A549 (cell line): Measurements from ENCODE around the gene FBXL7. TPM values are rescaled to one million over a fixed set of nuclear protein-coding genes. Genes with fewer than 3 reads are reported as not detected.

ENCODE experiments used
- ATAC-seq, 2 experiments: fragments of 200-7000 bp in 1 of 2; fragments of >200 bp in 1 of 2; cut with Nextera tagmentation in 1 of 2; cut with Tn5 transposase in 1 of 2; 3 replicates each; pipeline versions ENCODE4 v1.8.0 to v1.9.1; 2018 to 2020; ENCODE audit warnings: mild to moderate bottlenecking in 1 of 2, moderate library complexity in 1 of 2
- CTCF ChIA-PET: fragments of 300-600 bp; sonication (Branson Sonifier 250); formaldehyde crosslinking; extraction: SDS; loops from one replicate; lab custom pipeline; 2021; ENCODE audit warnings: antibody characterized with exemption, inconsistent platforms; lab: Yijun Ruan, JAX
- POLR2A ChIA-PET: fragments of 350-600 bp; formaldehyde crosslinking; extraction: SDS; loops from one replicate; lab custom pipeline; 2021; ENCODE audit warnings: antibody characterized with exemption, inconsistent platforms; lab: Yijun Ruan, JAX
- DNase-seq, 2 experiments: peaks; one replicate each; pipeline versions ENCODE4 v3.0.0 to v3.0.0-alpha.2; 2011 to 2016; ENCODE audit warnings: low read depth in 1 of 2, low spot score in 1 of 2
- FAIRE-seq: peaks from 2 replicates; lab custom pipeline; 2011; peaks lifted over from hg19 to GRCh38; lab: Jason Lieb, UNC
- H3K27ac ChIP-seq, 2 experiments: fragments of >200 bp; sonication (Bioruptor Twin); formaldehyde crosslinking; 3 replicates each; pipeline ENCODE4 v1.5.1; 2016 to 2017
- H3K4me1 ChIP-seq: fragments of >200 bp; sonication (Bioruptor Twin); formaldehyde crosslinking; 3 replicates; pipeline ENCODE4 v1.6.1; 2016
- H3K4me2 ChIP-seq: fragments of >200 bp; sonication (Bioruptor Twin); formaldehyde crosslinking; 3 replicates; pipeline ENCODE4 v1.6.1; 2016
- H3K4me3 ChIP-seq: fragments of >200 bp; sonication (Bioruptor Twin); formaldehyde crosslinking; 3 replicates; pipeline ENCODE4 v1.5.1; 2016
- H3K9me3 ChIP-seq: fragments of >200 bp; sonication (Bioruptor Twin); formaldehyde crosslinking; 3 replicates; pipeline ENCODE4 v1.6.1; 2016
- EHF ChIP-seq: fragments of 250-450 bp; sonication (Bioruptor Pico); IDR thresholded peaks from 2 replicates; pipeline ENCODE4 v1.5.0; 2020; ENCODE audit warnings: mild to moderate bottlenecking
- EHMT2 ChIP-seq: fragments of 200-600 bp; sonication (generic); IDR thresholded peaks from 2 replicates; pipeline ENCODE4 v1.6.1; 2016; ENCODE audit warnings: antibody characterized with exemption, low read depth, mild to moderate bottlenecking, moderate library complexity
- EP300 ChIP-seq, 2 experiments: fragments of >200 bp; sonication (Bioruptor Twin); formaldehyde crosslinking; IDR thresholded peaks; 2 replicates in 1 of 2; 3 replicates in 1 of 2; pipeline ENCODE4 v1.6.1; 2016 to 2017
- FOSL2 ChIP-seq, 2 experiments: fragments of 450-650 bp in 1 of 2; fragments of >200 bp in 1 of 2; sonication (Bioruptor Twin) in 1 of 2; formaldehyde crosslinking; IDR thresholded peaks; 2 replicates each; pipeline versions ENCODE4 v1.5.0 to v1.6.1; 2016 to 2020; ENCODE audit warnings: mild to moderate bottlenecking in 1 of 2, moderate library complexity in 1 of 2
- FOXS1 ChIP-seq: fragments of 250-450 bp; sonication (Bioruptor Pico); IDR thresholded peaks from 2 replicates; pipeline ENCODE4 v1.5.0; 2020; ENCODE audit warnings: mild to moderate bottlenecking, moderate library complexity
- GATA3 ChIP-seq: IDR thresholded peaks from 2 replicates; pipeline ENCODE4 v1.6.1; 2012; ENCODE audit warnings: borderline replicate concordance
- KDM1A ChIP-seq: fragments of 200-600 bp; sonication (generic); IDR thresholded peaks from 2 replicates; pipeline ENCODE4 v1.6.1; 2016; ENCODE audit warnings: low read depth, mild to moderate bottlenecking
- POLR2A ChIP-seq: IDR thresholded peaks from 2 replicates; pipeline ENCODE4 v1.6.1; 2012; ENCODE audit warnings: mild to moderate bottlenecking, low read length
- POLR2AphosphoS2 ChIP-seq: conservative IDR thresholded peaks from 2 replicates; pipeline ENCODE4 v1.6.1; 2012; ENCODE audit warnings: low read length, improper control_type of control experiment, inconsistent platforms
- RAD21 ChIP-seq, 2 experiments: fragments of >200 bp in 1 of 2; sonication (Bioruptor Twin) in 1 of 2; formaldehyde crosslinking in 1 of 2; IDR thresholded peaks in 1 of 2; conservative IDR thresholded peaks in 1 of 2; 2 replicates in 1 of 2; 3 replicates in 1 of 2; pipeline ENCODE4 v1.6.1; 2012 to 2018; ENCODE audit warnings: inconsistent platforms in 1 of 2
- RFX5 ChIP-seq: fragments of 450-650 bp; IDR thresholded peaks from 2 replicates; pipeline ENCODE4 v1.7.1; 2014; ENCODE audit warnings: antibody characterized with exemption, mild to moderate bottlenecking, moderate library complexity
- ZSCAN20 ChIP-seq: fragments of 250-450 bp; sonication (Bioruptor Pico); IDR thresholded peaks from 2 replicates; pipeline ENCODE4 v1.8.0; 2022; ENCODE audit warnings: mild to moderate bottlenecking, moderate library complexity
- WGBS: methylation state at CpG from one replicate; pipeline ENCODE4 v1.1.6; 2017; ENCODE audit errors: missing lambda C conversion rate; 5-methylcytosine and 5-hydroxymethylcytosine counted together
- polyA plus RNA-seq, 4 experiments: library from polyadenylated mRNA; depleted of rRNA in 3 of 4; stranded (reverse); fragments of >200 nt; fragmentation: RNase III in 1 of 4; extraction: RNeasy Plus Mini Kit Qiagen cat#74134 plus additional on column Dnase treatment in 1 of 4; gene quantifications; 2 replicates in 3 of 4; 3 replicates in 1 of 4; pipeline ENCODE4 v1.2.3, GENCODE V29; 2011 to 2017
- TF ChIP-seq, protein P1 (sequence below): fragments of 450-650 bp; IDR thresholded peaks from 2 replicates; pipeline ENCODE4 v1.6.1; 2014; ENCODE audit warnings: antibody characterized with exemption
- TF ChIP-seq, protein P2 (sequence below): fragments of 150-350 bp; IDR thresholded peaks from 2 replicates; pipeline ENCODE4 v1.6.1; 2014; ENCODE audit warnings: low read depth, mild to moderate bottlenecking, low read length
- TF ChIP-seq, protein P3 (sequence below): fragments of >200 bp; sonication (Bioruptor Twin); formaldehyde crosslinking; IDR thresholded peaks from 3 replicates; pipeline ENCODE4 v1.5.1; 2016
- TF ChIP-seq, protein P4 (sequence below): fragments of >200 bp; sonication (Bioruptor Twin); formaldehyde crosslinking; IDR thresholded peaks from 3 replicates; pipeline ENCODE4 v1.6.1; 2016
- TF ChIP-seq, protein P5 (sequence below): fragments of 200-600 bp; sonication (generic); IDR thresholded peaks from 2 replicates; pipeline ENCODE4 v1.6.1; 2016; ENCODE audit warnings: antibody characterized with exemption, mild to moderate bottlenecking, moderate library complexity
- TF ChIP-seq, protein P6 (sequence below): IDR thresholded peaks from 2 replicates; pipeline ENCODE4 v1.6.1; 2012
- TF ChIP-seq, protein P7 (sequence below): IDR thresholded peaks from 2 replicates; pipeline ENCODE4 v1.6.1; 2012

The FBXL7 gene
- polyA plus RNA-seq, 2 of the 4 experiments (the other 2 are of a cell fraction) = 0.90 to 1.7 TPM

DNA sequence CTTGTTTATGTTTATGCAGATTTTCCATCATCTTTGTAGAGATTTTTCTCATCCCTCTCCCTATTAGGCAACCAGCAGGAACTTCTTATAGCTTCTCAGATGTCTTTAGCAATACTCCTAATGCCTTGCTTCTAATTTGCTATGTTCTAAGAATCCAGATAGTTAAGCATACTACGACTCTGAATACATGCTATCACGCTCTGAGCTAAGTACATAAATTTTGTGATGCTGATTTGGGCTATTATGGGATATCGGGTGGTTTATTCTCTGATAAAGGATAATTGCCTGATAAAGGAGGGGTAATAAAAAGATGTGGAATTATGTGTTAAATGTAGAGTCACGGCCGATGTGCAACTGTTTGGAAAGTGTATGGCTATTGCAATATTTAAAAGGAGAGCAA, 6.5 kb upstream of the FBXL7 start:
- Histone ChIP-seq H3K4me2 (no peak overlapping the region), H3K27ac (no peak overlapping the region), H3K4me3 (no peak overlapping the region), H3K9me3 (no peaks in the 10 kb centered on the region), H3K4me1 (no peaks in the 10 kb centered on the region)
- 38% methylated on average over 5 of the region's 5 CpGs for WGBS
- ATAC-seq = no peak
- ChIA-PET POLR2A (no interaction called here), CTCF (interaction anchor here (0.6 kb wide), 1 partner anchor 424 kb away, joined by 3 read pairs; no protein-coding TSS in a partner anchor)
- no peak for DNase-seq
- TF ChIP-seq POLR2AphosphoS2 = no peak
- TF ChIP-seq FOSL2 (IDR thresholded peaks at IDR 0.05) = no peak
- TF ChIP-seq FOSL2 (CRISPR knock-in tag; IDR thresholded peaks at IDR 0.05) = no peak
- no peak for TF ChIP-seq EP300 (IDR thresholded peaks at IDR 0.05)
- no peak for TF ChIP-seq EHMT2
- no peak for TF ChIP-seq RFX5
- TF ChIP-seq, protein P1, sequence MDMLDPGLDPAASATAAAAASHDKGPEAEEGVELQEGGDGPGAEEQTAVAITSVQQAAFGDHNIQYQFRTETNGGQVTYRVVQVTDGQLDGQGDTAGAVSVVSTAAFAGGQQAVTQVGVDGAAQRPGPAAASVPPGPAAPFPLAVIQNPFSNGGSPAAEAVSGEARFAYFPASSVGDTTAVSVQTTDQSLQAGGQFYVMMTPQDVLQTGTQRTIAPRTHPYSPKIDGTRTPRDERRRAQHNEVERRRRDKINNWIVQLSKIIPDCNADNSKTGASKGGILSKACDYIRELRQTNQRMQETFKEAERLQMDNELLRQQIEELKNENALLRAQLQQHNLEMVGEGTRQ = no peak
- no peak for TF ChIP-seq POLR2A
- TF ChIP-seq, protein P2, sequence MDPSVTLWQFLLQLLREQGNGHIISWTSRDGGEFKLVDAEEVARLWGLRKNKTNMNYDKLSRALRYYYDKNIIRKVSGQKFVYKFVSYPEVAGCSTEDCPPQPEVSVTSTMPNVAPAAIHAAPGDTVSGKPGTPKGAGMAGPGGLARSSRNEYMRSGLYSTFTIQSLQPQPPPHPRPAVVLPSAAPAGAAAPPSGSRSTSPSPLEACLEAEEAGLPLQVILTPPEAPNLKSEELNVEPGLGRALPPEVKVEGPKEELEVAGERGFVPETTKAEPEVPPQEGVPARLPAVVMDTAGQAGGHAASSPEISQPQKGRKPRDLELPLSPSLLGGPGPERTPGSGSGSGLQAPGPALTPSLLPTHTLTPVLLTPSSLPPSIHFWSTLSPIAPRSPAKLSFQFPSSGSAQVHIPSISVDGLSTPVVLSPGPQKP = no peak
- no peak for TF ChIP-seq KDM1A
- TF ChIP-seq RAD21 (conservative IDR thresholded peaks at IDR 0.05 in 1 of 2, IDR thresholded peaks at IDR 0.05 in 1 of 2) = no peak
- no peak for TF ChIP-seq ZSCAN20 (CRISPR knock-in tag)
- TF ChIP-seq GATA3 = no peak
- no peak for TF ChIP-seq EHF
- TF ChIP-seq FOXS1 (CRISPR knock-in tag) = no peak
- TF ChIP-seq, protein P3, sequence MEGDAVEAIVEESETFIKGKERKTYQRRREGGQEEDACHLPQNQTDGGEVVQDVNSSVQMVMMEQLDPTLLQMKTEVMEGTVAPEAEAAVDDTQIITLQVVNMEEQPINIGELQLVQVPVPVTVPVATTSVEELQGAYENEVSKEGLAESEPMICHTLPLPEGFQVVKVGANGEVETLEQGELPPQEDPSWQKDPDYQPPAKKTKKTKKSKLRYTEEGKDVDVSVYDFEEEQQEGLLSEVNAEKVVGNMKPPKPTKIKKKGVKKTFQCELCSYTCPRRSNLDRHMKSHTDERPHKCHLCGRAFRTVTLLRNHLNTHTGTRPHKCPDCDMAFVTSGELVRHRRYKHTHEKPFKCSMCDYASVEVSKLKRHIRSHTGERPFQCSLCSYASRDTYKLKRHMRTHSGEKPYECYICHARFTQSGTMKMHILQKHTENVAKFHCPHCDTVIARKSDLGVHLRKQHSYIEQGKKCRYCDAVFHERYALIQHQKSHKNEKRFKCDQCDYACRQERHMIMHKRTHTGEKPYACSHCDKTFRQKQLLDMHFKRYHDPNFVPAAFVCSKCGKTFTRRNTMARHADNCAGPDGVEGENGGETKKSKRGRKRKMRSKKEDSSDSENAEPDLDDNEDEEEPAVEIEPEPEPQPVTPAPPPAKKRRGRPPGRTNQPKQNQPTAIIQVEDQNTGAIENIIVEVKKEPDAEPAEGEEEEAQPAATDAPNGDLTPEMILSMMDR = no peak
- TF ChIP-seq, protein P4, sequence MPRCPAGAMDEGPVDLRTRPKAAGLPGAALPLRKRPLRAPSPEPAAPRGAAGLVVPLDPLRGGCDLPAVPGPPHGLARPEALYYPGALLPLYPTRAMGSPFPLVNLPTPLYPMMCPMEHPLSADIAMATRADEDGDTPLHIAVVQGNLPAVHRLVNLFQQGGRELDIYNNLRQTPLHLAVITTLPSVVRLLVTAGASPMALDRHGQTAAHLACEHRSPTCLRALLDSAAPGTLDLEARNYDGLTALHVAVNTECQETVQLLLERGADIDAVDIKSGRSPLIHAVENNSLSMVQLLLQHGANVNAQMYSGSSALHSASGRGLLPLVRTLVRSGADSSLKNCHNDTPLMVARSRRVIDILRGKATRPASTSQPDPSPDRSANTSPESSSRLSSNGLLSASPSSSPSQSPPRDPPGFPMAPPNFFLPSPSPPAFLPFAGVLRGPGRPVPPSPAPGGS = no peak
- TF ChIP-seq, protein P5, sequence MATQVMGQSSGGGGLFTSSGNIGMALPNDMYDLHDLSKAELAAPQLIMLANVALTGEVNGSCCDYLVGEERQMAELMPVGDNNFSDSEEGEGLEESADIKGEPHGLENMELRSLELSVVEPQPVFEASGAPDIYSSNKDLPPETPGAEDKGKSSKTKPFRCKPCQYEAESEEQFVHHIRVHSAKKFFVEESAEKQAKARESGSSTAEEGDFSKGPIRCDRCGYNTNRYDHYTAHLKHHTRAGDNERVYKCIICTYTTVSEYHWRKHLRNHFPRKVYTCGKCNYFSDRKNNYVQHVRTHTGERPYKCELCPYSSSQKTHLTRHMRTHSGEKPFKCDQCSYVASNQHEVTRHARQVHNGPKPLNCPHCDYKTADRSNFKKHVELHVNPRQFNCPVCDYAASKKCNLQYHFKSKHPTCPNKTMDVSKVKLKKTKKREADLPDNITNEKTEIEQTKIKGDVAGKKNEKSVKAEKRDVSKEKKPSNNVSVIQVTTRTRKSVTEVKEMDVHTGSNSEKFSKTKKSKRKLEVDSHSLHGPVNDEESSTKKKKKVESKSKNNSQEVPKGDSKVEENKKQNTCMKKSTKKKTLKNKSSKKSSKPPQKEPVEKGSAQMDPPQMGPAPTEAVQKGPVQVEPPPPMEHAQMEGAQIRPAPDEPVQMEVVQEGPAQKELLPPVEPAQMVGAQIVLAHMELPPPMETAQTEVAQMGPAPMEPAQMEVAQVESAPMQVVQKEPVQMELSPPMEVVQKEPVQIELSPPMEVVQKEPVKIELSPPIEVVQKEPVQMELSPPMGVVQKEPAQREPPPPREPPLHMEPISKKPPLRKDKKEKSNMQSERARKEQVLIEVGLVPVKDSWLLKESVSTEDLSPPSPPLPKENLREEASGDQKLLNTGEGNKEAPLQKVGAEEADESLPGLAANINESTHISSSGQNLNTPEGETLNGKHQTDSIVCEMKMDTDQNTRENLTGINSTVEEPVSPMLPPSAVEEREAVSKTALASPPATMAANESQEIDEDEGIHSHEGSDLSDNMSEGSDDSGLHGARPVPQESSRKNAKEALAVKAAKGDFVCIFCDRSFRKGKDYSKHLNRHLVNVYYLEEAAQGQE = no peak
- TF ChIP-seq, protein P6, sequence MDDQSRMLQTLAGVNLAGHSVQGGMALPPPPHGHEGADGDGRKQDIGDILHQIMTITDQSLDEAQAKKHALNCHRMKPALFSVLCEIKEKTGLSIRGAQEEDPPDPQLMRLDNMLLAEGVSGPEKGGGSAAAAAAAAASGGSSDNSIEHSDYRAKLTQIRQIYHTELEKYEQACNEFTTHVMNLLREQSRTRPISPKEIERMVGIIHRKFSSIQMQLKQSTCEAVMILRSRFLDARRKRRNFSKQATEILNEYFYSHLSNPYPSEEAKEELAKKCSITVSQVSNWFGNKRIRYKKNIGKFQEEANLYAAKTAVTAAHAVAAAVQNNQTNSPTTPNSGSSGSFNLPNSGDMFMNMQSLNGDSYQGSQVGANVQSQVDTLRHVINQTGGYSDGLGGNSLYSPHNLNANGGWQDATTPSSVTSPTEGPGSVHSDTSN = no peak
- TF ChIP-seq, protein P7, sequence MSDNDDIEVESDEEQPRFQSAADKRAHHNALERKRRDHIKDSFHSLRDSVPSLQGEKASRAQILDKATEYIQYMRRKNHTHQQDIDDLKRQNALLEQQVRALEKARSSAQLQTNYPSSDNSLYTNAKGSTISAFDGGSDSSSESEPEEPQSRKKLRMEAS = no peak
- FAIRE-seq = no peak
